ENCODE data around the gene CHODL. TPM values are rescaled to one million over a fixed set of nuclear protein-coding genes. Genes with fewer than 3 reads are reported as not detected.

The CHODL gene
- polyA plus RNA-seq, 1 donor: 97.0 TPM

DNA sequence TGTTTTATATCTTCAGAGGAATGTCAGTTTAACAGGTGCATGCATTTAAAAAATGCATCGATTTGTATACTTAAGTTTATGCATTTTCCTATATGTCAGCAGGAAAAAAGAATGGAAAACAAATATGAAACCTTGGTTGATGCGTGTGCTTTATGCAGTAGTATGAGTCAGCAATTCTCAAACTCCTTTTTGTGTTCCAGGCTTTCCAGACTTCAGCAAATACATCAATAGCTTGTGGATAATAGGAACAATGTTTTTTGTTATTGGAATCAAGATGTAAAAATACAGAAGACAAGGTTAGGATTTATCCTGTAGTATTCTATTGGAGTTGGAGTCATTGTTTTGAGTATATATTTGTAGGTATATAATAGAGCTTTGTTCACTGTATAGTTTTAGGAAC is 45.2 kb downstream of the CHODL start:
- no peak for DNase-seq (ENCODE audit: low read depth)

DNA sequence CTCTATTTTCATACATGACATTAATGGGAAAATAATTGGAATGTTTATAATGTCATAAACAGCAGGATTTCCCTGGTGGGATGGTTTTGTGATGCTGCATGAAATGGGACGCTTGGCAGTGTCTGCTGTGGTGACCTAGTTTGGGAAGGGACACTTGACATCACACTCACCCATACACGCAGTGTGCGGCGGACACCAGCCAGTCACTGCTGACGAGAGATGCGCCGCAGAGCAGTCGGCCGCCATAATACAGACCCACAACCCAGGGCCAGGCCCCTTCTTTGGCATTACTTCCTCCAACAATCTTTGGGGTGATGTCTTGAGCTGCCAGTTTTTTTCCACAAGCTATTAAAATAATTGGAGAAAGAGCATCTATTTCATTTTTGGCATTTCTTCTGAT is 49.5 kb downstream of the CHODL start:
- no peak for DNase-seq (ENCODE audit: low read depth)

DNA sequence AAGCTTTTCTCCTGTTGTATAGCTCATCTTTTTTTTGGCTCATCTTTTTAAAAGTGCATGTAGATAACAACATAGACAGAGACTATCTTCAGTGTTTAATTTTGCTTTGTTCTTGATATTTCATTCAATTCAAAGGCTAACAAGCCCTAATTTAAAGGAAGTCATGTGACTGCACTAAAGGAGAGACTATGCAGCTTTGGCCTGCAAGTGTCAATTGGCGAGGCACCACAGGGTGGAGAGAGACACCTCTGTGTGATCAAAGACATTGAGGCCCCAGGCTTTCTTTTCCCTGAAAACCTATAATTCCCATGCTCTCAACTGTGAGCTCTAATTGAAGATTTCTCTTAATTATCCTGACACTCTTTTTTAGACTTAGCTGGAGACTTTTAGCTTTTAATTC is 53.6 kb downstream of the CHODL start:
- no peak for DNase-seq (ENCODE audit: low read depth)

Other genes starting within 250 kb of the CHODL start
- 1.4 TPM for gene TMPRSS15, start 159.0 kb downstream of the CHODL start, polyA plus RNA-seq (ENCODE audit: insufficient read length)